Mucosa of rectum (tissue), 2 donors: ENCODE data around the gene CTNND2.

Source experiments
- H3K27ac ChIP-seq, 2 donors: one replicate each; pipeline ENCODE4 v1.7.0; 2013; ENCODE audit warnings: inconsistent platforms in 2 of 2, low read depth in 2 of 2, low read length in 2 of 2
- H3K27me3 ChIP-seq, 2 donors: one replicate each; pipeline ENCODE4 v1.7.0; 2013; ENCODE audit warnings: low read length in 2 of 2; ENCODE audit not compliant: control insufficient read depth in 2 of 2, insufficient read depth in 2 of 2
- H3K36me3 ChIP-seq, 2 donors: one replicate each; pipeline ENCODE4 v1.7.0; 2013; ENCODE audit warnings: low read length in 2 of 2; ENCODE audit not compliant: control insufficient read depth in 2 of 2, insufficient read depth in 2 of 2
- H3K4me1 ChIP-seq, 2 donors: one replicate each; pipeline ENCODE4 v1.7.0; 2013; ENCODE audit warnings: low read length in 2 of 2, mild to moderate bottlenecking in 1 of 2; ENCODE audit not compliant: control insufficient read depth in 2 of 2, insufficient read depth in 2 of 2
- H3K4me3 ChIP-seq, 2 donors: one replicate each; pipeline ENCODE4 v1.7.0; 2013; ENCODE audit warnings: low read length in 2 of 2
- H3K9ac ChIP-seq, 2 donors: one replicate each; pipeline ENCODE4 v1.7.0; 2013; ENCODE audit warnings: low read length in 2 of 2, low read depth in 1 of 2, mild to moderate bottlenecking in 1 of 2
- H3K9me3 ChIP-seq, 2 donors: one replicate each; pipeline ENCODE4 v1.7.0; 2013; ENCODE audit warnings: low read length in 2 of 2; ENCODE audit not compliant: control insufficient read depth in 2 of 2
- donor health status: healthy.
- donor health status: Normal muscosa, but diverticular disease.

Gene CTNND2

DNA sequence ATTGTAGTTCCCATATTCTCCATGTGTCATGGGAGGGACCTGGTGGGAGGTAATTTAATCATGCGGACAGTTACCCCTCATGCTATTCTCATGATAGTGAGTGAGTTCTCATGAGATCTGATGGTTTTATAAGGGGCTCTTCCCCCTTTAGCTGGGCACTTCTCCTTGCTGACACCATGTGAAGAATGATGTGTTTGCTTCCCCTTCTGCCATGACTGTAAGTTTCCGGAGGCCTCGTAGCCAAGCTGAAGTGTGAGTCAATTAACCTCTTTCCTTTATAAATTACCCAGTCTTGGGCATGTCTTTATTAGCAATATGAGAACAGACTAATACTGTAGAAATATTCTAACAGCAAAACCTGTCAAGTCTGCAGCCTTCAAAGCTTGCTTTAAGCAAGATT, 293.2 kb downstream of the CTNND2 start:
- H3K9me3 ChIP-seq: no peaks in the 10 kb centered on the region
- H3K27me3 ChIP-seq: no peaks in the 10 kb centered on the region
- no peak overlapping the region for H3K27ac ChIP-seq
- H3K9ac ChIP-seq: no peak overlapping the region
- no peaks in the 10 kb centered on the region for H3K36me3 ChIP-seq
- H3K4me1 ChIP-seq: no peaks in the 10 kb centered on the region
- H3K4me3 ChIP-seq: no peak overlapping the region

DNA sequence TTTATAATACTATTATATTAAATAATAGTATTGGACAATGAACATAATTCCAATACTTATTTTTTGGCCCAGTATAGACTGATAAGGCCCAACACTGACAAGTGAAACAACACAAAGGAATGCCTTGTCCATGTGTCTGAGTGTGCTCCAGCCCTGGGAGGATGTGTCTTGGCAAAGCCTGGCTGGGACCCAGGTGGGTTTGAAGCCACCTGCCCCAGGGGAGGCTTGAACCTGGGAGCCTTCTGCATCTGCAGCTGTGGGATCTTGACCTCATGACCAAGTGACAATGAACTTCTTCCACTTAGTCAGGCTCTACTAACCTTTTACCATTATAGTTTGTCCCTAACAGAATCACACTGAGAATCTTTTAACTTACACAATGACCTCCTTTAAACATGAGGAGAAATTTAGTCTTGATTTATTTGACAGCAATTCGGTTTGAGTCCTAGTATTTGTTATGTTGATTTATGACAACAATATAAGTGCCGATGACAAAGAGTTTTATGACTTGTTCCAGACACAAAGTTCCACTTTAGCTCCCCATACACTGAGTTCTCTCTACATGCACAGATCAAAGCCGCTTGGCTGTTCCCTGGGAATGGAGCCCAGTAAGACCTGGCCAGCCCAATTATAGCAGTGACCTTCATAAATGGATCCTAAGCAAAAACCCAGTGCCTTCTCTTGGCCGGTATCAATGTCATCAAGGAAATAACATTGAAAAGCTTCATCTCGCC, 294.5 kb downstream of the CTNND2 start:
- no peaks in the 10 kb centered on the region for H3K9me3 ChIP-seq

DNA sequence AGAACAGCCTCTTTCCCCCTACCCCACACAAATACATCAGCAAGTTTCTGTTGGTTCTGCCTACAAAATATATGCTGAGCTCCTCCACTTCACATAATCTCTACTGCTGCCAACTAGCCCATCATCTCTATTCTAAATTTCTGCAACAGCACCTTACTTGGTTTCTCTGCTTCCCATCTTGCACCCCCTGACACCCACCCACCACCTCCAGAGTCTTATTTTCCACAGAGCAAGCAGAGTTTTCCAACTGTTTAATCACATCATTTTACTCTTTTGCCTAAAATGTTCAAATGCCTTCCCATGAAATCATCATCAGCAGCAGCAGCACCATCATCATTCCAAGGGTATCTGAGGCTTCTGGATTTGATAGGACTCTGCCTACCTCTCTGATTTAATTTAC, 295.7 kb downstream of the CTNND2 start:
- H3K36me3 ChIP-seq: no peaks in the 10 kb centered on the region
- H3K27ac ChIP-seq: no peak overlapping the region
- H3K4me1 ChIP-seq: no peaks in the 10 kb centered on the region

More for the DNA sequence above, 294.5 kb downstream of the CTNND2 start:
- no peaks in the 10 kb centered on the region for H3K27me3 ChIP-seq
- H3K4me1 ChIP-seq: no peaks in the 10 kb centered on the region
- H3K4me3 ChIP-seq: no peak overlapping the region
- no peaks in the 10 kb centered on the region for H3K36me3 ChIP-seq
- no peak overlapping the region for H3K27ac ChIP-seq
- H3K9ac ChIP-seq: no peak overlapping the region

DNA sequence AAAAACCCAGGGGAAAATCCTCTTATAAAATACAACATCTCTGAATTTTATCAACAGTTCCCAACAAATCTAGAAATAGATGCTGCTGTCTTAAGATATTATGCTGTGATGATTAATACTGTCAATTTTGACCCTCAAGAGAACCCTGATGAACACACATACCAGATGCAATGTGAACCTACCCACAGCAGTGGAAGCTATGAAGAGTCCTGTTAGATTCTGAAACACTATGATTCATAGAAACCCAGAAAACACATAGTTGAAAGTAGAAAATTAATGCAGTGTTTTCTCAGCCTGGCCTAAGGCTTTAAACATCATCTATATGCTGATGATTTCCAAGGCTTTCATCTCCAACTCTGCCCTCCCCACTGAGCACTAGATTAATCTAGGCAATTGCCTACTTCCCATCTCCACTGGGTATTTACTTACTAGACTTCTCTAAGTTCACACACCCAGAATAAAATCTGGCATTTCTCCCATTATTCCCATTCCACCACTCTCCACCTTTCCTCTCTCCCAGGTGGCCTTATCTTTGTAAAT, 296.2 kb downstream of the CTNND2 start:
- Histone ChIP-seq H3K4me1 (no peaks in the 10 kb centered on the region), H3K27me3 (no peaks in the 10 kb centered on the region), H3K9ac (no peak overlapping the region), H3K4me3 (no peak overlapping the region), H3K27ac (no peak overlapping the region), H3K36me3 (no peaks in the 10 kb centered on the region), H3K9me3 (no peaks in the 10 kb centered on the region)

More for the DNA sequence above, 295.7 kb downstream of the CTNND2 start:
- Histone ChIP-seq H3K4me3 (no peak overlapping the region), H3K9me3 (no peaks in the 10 kb centered on the region), H3K9ac (no peak overlapping the region), H3K27me3 (no peaks in the 10 kb centered on the region)

DNA sequence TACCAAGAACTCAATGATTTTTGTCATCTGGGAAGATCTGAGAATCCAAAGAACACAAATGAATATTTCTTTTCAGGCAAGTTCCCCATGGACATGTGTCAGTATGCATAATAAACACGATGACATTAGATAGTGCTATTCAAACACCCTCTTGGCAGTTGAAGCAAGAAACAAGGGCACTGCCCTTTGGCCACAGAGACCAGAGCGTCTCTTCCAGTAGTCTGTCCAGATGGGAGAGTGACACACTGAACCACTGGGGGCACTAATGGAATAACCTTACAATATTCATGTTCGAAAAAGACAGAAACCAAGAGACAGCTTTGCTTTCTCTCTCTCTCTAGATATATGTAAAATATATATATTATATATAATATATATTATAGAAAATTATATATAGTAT, 301.9 kb downstream of the CTNND2 start:
- no peaks in the 10 kb centered on the region for H3K27me3 ChIP-seq
- no peak overlapping the region for H3K4me3 ChIP-seq
- no peak overlapping the region for H3K9ac ChIP-seq
- H3K27ac ChIP-seq: no peak overlapping the region
- no peaks in the 10 kb centered on the region for H3K36me3 ChIP-seq
- no peaks in the 10 kb centered on the region for H3K9me3 ChIP-seq
- H3K4me1 ChIP-seq: no peaks in the 10 kb centered on the region

DNA sequence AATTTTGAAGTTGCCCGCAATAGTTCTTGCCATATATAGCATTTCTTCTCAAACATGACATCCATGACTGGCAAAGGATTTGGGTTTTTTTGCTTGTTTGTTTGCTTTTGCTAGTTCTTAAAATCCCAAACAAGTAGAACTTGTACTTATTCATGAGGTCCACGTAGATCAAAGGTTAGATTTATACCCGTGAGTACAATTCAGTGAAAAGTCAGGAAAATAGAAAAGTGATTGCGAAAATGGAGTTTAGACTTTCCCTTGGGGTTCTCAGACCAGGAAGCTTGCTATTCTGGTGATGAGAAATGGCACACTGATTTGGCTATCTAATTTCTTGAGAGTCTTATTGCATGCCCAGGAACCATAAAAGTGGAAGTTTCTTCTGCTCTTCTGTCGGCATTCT, 304.7 kb downstream of the CTNND2 start:
- Histone ChIP-seq H3K36me3 (no peaks in the 10 kb centered on the region), H3K27ac (no peak overlapping the region), H3K4me3 (no peak overlapping the region), H3K27me3 (no peaks in the 10 kb centered on the region), H3K4me1 (no peaks in the 10 kb centered on the region), H3K9me3 (no peaks in the 10 kb centered on the region), H3K9ac (no peak overlapping the region)

DNA sequence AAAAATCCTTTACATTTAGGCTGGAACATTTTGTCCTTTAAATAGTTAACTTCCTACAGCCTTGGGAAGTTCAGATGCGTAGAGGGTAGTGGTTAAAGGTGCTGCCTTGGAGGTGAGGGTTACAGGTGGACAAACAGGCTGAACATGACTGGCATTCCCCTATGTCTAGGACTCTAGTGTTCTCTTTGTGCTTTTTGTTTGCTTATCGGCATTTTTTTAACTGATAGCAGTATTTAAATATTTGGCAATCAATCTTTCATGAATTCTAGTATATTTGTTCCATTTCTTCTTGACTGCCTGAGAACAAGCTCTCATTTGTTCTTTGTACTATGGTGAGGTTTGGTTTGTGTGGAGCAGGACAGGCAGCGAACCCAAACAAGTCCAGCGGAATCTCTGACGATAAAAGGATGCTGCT, 307.6 kb downstream of the CTNND2 start:
- no peaks in the 10 kb centered on the region for H3K36me3 ChIP-seq
- no peak overlapping the region for H3K9ac ChIP-seq
- H3K4me1 ChIP-seq: no peaks in the 10 kb centered on the region
- no peak overlapping the region for H3K4me3 ChIP-seq
- H3K27ac ChIP-seq: no peak overlapping the region
- no peaks in the 10 kb centered on the region for H3K27me3 ChIP-seq
- no peaks in the 10 kb centered on the region for H3K9me3 ChIP-seq

DNA sequence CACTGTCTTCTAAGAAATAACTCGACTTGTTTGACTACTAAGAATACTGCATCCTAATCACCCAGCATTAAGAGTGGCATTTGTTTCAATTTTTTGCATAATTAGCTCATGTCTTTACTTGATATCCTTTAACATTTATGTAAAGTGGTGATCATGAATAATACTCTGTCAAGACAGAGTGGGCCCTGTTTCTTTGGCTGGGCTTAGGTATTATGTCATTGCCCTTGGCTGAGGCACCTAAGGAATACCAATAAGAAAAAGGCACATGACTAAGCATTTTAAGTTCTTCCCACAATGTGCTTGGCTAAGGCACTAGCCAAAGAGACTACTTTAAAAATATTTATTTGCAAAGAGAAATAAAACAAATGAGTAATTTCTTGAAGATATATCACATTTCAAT, 308.1 kb downstream of the CTNND2 start:
- H3K4me3 ChIP-seq: no peak overlapping the region
- H3K27ac ChIP-seq: no peak overlapping the region
- H3K4me1 ChIP-seq: no peaks in the 10 kb centered on the region
- no peak overlapping the region for H3K9ac ChIP-seq
- H3K36me3 ChIP-seq: no peaks in the 10 kb centered on the region
- no peaks in the 10 kb centered on the region for H3K9me3 ChIP-seq
- H3K27me3 ChIP-seq: no peaks in the 10 kb centered on the region

DNA sequence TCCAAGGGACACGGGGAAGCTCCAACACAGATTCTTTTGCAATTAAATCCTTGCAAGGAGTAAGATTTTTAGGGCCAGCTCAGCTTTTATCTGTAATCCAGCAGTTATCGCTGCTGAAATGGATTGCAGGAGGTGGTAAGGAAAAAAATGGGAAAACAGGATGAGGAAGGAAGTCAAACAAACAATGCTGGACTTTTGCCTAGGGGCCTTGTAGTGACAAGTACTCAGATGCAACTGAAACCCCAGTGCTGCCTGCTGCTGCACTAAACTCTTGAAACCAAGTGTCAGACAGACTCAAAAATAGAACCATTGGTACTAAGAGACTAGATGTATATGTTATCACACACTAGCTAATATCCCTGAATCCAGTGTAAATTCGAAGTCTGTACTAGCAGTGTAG, 309.2 kb downstream of the CTNND2 start:
- no peak overlapping the region for H3K4me3 ChIP-seq
- H3K9ac ChIP-seq: no peak overlapping the region

DNA sequence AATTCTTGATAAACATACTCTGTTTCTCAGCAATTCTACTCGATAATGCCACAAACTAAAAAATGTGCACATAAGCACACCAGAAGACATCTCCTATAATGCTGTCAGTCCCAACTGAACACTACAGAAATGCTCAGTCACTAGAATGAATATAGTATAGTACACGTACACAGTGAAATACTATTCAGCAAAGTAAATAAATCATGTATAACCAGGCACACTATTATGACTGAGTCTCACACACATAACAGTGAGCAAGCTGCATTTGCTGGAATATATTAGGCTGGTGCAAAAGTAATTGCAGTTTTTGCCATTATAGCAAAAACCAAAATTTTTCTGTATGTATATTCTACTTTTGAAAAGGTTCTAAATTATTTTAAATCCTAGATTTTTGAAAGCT, 310.2 kb downstream of the CTNND2 start:
- no peak overlapping the region for H3K4me3 ChIP-seq
- no peaks in the 10 kb centered on the region for H3K4me1 ChIP-seq
- H3K9ac ChIP-seq: no peak overlapping the region
- no peaks in the 10 kb centered on the region for H3K36me3 ChIP-seq
- H3K9me3 ChIP-seq: no peaks in the 10 kb centered on the region
- no peak overlapping the region for H3K27ac ChIP-seq
- no peaks in the 10 kb centered on the region for H3K27me3 ChIP-seq

More for the DNA sequence above, 309.2 kb downstream of the CTNND2 start:
- H3K36me3 ChIP-seq: no peaks in the 10 kb centered on the region
- no peaks in the 10 kb centered on the region for H3K27me3 ChIP-seq
- H3K27ac ChIP-seq: no peak overlapping the region
- H3K4me1 ChIP-seq: no peaks in the 10 kb centered on the region
- H3K9me3 ChIP-seq: no peaks in the 10 kb centered on the region
